Stimulated activated CD4-positive, alpha-beta T cell treated with anti-CD3 and anti-CD28 coated beads, Interleukin-12 subunit alpha, Interleukin-12 subunit beta, amount 100 ng/mL, for 48 hours (primary cell): ENCODE results near the gene NEGR1.

Experiments used
- DNase-seq, 3 donors: peaks; one replicate each; pipeline ENCODE4 v3.0.0-alpha.2; 2020; ENCODE audit warnings: low read depth in 2 of 3, low spot score in 1 of 3

Gene NEGR1

DNA sequence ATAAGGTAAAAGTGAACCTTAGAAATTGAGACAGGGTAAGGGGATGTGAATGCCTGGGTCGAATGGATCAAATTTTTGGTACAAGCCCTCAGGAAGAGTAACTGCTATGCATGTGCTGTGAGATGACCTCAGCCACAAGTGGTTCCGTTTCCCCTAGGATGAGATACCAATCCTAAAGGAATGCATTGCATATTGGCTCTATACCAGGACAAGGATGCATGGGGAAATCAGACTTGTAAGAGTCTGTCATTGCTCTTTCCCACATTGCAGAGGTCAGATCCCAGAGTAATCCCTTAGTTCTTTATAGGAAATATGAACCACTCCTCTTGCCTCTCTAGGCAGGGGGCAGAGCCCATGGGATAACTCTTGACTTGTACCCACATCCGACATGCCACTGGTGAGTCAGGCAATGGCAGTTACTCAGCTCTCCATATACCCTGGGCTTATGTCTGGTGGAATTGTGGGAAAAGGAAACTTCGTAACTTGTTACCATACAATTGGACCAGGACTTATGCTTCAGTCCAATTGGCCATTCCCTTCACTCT, 773.2 kb downstream of the NEGR1 start:
- no peak for DNase-seq

GRCh38 chr1:71502006-71502405, 780.3 kb downstream of the NEGR1 start:
- no peak for DNase-seq

GRCh38 chr1:71498542-71498941, 783.8 kb downstream of the NEGR1 start:
- no peak for DNase-seq

GRCh38 chr1:71494163-71494562, 788.2 kb downstream of the NEGR1 start:
- DNase-seq, result no peak

DNA sequence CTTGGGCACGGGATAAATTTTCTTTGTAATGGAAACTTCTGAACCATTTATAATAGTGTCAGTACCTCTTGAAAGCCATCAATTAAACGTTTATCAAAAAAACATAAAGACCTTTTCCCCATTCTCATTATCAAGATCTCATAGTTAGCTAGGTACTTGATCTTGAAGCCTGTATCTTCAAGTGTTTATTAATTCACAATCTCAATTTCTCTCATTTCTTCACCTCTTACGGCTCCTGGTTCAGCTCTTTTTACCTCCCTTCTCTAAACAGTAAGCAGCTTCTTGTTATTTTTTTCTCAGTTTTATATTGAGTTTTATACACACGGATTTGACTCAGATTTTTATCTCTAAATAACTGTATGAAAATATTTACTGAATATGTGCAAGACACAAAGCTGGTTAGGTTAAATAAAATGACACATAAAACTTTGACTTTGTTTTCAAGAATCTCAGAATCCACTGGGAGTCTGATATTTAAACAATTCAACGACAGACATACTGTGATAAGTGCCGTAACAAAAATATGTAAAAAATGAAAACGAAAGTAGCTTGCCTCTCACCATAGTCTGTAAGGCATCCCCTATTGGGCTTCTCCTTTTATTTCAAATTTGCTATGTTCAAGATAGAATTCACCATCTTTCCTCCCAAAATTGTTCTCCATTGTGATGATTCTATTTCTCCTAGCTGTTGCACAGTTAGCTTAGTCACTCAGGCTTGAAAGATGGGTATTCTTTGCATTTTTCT, 789.9 kb downstream of the NEGR1 start:
- DNase-seq, result no peak

GRCh38 chr1:71490432-71490831, 791.9 kb downstream of the NEGR1 start:
- DNase-seq, result no peak

DNA sequence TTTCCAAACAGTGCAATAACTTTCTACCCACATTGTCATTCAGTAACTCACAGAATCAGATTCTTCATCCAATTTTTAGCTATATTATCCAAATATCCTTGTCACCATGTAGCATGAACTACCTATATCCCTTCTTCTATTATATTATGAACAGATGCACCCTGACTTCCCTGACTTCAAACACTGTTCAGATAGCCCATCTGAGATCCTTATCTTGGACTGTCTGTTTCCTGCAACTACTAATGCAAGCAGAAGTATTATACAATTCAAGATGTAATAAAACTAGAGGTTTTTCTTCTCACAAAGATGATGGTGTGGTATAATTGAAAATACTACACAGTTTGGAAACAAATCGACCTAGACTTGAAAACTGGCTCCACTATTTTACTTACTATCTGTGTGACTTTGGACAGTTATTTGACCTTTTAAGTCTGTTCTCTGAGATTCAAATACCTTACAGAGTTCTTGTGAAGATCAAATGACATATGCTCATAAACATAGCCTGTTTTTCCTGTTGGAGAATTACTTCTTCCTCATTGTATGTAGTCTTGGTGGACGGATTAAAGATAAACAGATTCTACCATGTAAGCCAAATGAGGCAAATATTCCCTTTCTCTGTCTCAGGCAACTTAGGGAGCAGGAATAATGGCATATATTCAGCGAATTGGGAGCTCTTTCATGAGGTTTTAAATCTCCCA, 793.6 kb downstream of the NEGR1 start:
- no peak for DNase-seq

- no peak for DNase-seq
These were observed 809.0 kb downstream of the NEGR1 start for GRCh38 chr1:71473331-71473730.

DNA sequence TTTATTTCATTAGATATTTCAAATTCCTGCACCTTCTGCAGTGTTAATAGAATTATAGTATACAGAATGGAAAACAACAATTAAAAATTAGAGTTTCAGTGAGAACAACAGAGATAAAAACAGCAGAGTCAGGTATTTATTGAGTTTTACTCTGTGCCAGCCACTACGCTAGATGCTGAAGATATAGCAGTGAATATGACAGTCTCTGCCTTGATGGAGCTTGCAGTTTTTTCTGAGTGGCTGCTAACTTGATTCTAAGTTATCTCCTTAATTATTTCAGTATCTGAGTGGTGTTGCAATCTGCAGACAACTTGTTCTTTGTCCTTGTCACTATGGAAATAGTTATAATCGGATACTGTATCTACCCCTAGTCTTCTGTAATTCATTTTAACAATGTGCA, 817.2 kb downstream of the NEGR1 start:
- no peak for DNase-seq

- DNase-seq, result no peak
These were observed 818.3 kb downstream of the NEGR1 start for GRCh38 chr1:71464016-71464415.

GRCh38 chr1:71463144-71463543, 819.2 kb downstream of the NEGR1 start:
- DNase-seq, result no peak

GRCh38 chr1:71462247-71462646, 820.1 kb downstream of the NEGR1 start:
- DNase-seq, result no peak

GRCh38 chr1:71461416-71461815, 820.9 kb downstream of the NEGR1 start:
- DNase-seq, result no peak

DNA sequence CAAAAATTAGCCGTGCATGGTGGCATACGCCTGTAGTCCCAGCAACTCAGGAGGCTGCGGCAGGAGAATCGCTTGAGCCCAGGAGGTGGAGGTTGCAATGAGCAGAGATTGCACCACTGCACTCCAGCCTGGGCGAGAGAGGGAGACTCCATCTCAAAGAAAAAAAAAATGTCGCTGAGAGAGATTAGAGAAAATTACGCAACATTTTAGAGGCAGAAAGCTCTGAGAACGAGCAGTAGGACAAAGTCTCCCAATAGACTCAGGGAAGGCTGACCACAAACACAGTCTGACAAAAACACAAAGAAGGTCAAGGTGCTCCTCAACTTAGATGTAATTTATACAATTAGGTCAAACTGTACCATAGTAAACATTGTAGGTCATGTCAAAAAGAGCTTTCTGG, 833.9 kb downstream of the NEGR1 start:
- DNase-seq, result no peak

- no peak for DNase-seq
These were observed 843.7 kb downstream of the NEGR1 start for GRCh38 chr1:71438626-71439025.

GRCh38 chr1:71435951-71436350, 846.4 kb downstream of the NEGR1 start:
- DNase-seq, result no peak

DNA sequence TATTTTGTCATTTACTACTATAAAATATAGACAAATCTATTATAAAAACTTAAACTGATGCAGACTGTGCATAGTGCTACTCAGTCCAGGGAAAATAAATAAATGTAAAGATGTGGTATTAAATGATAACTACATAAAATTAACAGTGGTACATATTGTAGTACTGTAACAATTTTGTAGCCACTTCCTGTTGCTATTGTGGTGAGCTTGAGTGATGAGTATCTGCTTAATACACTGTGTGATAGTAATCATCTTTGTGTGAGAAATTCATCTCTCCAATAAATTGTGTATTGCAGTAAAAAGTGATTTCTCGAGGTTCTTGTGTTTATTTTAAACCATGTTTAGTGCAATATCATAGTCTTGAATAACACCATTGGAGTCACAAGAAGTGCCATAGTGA, 848.1 kb downstream of the NEGR1 start:
- DNase-seq, result no peak

DNA sequence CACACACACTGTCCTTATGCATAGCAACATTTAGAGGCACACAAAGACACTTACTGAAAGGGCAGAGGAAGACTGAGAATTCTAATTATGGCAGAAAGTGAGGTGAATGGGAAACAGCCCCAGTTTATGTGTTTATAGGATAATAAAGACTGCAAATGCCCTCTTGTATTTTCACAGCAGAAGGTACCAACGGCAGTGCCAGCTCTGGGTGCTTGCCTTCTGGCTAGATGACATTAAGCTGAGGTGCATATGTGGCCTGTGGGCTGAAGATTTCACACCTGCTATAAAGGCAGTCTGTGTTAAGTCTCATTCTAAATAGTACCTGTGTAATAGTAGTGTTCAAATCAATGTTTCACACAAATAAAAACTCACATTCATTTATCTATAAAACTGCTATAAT, 854.3 kb downstream of the NEGR1 start:
- no peak for DNase-seq

GRCh38 chr1:71427066-71427465, 855.3 kb downstream of the NEGR1 start:
- no peak for DNase-seq

GRCh38 chr1:71424536-71424935, 857.8 kb downstream of the NEGR1 start:
- no peak for DNase-seq

DNA sequence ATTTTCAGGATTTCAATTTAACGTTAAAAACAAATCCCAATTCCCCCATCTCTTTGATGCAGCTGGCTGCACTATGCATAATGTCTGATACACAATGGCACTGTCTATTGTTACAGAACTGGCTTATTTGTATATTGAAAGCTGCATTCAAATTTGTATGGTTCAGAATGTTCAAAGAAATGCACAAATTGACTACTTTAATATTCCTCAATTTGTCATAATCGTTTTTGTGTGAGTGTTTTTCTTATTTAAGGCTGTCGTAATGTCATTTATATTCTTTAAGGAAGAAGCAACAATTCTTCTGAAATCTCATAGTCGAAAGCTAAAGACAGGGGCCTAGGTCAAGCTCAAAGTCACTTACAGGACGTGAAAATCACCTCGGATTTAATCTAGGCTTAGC, 860.1 kb downstream of the NEGR1 start:
- DNase-seq, result no peak

DNA sequence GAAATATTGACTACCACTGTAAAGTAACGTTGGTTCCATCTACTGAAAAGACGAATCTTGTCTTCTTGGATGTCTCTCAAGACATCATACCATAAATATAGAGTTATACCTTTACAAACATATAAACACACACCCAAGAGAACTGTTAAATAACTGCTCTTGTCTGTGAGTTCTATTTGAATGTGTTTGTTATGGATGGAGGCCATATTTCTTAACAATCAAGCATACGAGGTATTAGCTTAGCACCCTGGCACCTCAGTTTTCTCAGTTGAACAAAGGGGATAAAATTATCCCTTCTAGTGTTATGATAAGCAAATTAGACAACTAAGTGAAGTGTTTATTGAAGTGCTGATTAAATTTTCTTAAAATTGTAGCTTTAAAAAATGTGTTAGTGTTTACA, 864.9 kb downstream of the NEGR1 start:
- DNase-seq, result no peak

DNA sequence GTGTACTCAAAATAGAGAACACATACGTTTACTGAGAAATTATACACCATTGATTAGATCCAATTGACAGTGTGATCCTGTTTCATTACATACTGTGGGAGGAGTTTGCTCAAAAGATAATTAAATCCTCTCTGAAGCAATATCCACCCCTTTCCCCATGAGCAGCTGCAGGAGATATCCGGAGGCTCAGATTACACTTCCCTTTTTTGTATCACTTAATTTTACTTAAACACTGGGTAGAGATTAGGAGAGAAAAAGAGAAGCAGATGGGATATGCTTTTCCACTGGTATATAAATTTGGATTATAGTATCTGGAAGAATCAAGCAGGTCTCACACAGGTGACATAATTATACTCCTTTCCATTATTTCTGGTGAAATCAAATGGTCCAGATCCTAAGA, 868.2 kb downstream of the NEGR1 start:
- DNase-seq, result no peak
